PC-9 (cell line): Measurements from ENCODE around the gene EIF5.

Experiments used
- CTCF ChIP-seq: fragments of 200-600 bp; sonication (generic); conservative IDR thresholded peaks from 2 replicates; pipeline ENCODE4 v1.6.1; 2017; ENCODE audit warnings: mixed run types, antibody characterized with exemption, mild to moderate bottlenecking, moderate library complexity
- EZH2 ChIP-seq: fragments of 200-600 bp; sonication (generic); IDR thresholded peaks from 2 replicates; pipeline ENCODE4 v1.8.0; 2017; ENCODE audit warnings: antibody characterized with exemption, low read depth

GRCh38 chr14:103367995-103368394, 34.0 kb downstream of the EIF5 start:
- no peak for TF ChIP-seq CTCF
- TF ChIP-seq EZH2, result no peak
